IPS-11a (cell line): ENCODE data around the gene OPN1MW3.
"Not testable (repeated sequence)": the region's sequence is repeated elsewhere in the genome, so short reads cannot be mapped to it uniquely, and the experiment has no call there.

Source experiments
- H3K4me3 ChIP-seq: one replicate; pipeline ENCODE4 v1.5.1; 2013; ENCODE audit warnings: low read depth, low read length, control low read depth

Gene OPN1MW3

GRCh38 chrX:154257282-154257681 lies at the start of gene OPN1MW3:
OPN1MW3 (plus strand) TSS chrX:154257582; CDS start chrX:154257620, 38 bp downstream.
- not testable (repeated sequence) for H3K4me3 ChIP-seq

- not testable (repeated sequence) for H3K4me3 ChIP-seq
Observed at GRCh38 chrX:154209670-154210418, 47.5 kb upstream of the OPN1MW3 start.

GRCh38 chrX:154211057-154211456 lies 46.3 kb upstream of the OPN1MW3 start:
- H3K4me3 ChIP-seq: not testable (repeated sequence)

- not testable (repeated sequence) for H3K4me3 ChIP-seq
Observed at GRCh38 chrX:154211499-154211898, 45.9 kb upstream of the OPN1MW3 start.

GRCh38 chrX:154219456-154219855 lies 37.9 kb upstream of the OPN1MW3 start, which contains the start of gene OPN1MW2:
OPN1MW2 (plus strand) TSS chrX:154219756; CDS start chrX:154219816, 60 bp downstream.
- not testable (repeated sequence) for H3K4me3 ChIP-seq

- H3K4me3 ChIP-seq: not testable (repeated sequence)
Observed at GRCh38 chrX:154225292-154225691, 32.1 kb upstream of the OPN1MW3 start.

- H3K4me3 ChIP-seq: not testable (repeated sequence)
Observed at GRCh38 chrX:154226706-154227105, 30.7 kb upstream of the OPN1MW3 start.

GRCh38 chrX:154231443-154231842 lies 25.9 kb upstream of the OPN1MW3 start:
- H3K4me3 ChIP-seq: not testable (repeated sequence)

- H3K4me3 ChIP-seq: not testable (repeated sequence)
Observed at GRCh38 chrX:154233620-154234019, 23.8 kb upstream of the OPN1MW3 start.

GRCh38 chrX:154238939-154239559 lies 18.3 kb upstream of the OPN1MW3 start:
- H3K4me3 ChIP-seq: not testable (repeated sequence)

GRCh38 chrX:154239982-154240503 lies 17.3 kb upstream of the OPN1MW3 start:
- H3K4me3 ChIP-seq: not testable (repeated sequence)

- H3K4me3 ChIP-seq: not testable (repeated sequence)
Observed at GRCh38 chrX:154247377-154248045, 9.9 kb upstream of the OPN1MW3 start.

GRCh38 chrX:154248076-154248475 lies 9.3 kb upstream of the OPN1MW3 start:
- H3K4me3 ChIP-seq: not testable (repeated sequence)

- not testable (repeated sequence) for H3K4me3 ChIP-seq
Observed at GRCh38 chrX:154258711-154259110, 1.3 kb downstream of the OPN1MW3 start.

GRCh38 chrX:154263072-154263471 lies 5.7 kb downstream of the OPN1MW3 start:
- not testable (repeated sequence) for H3K4me3 ChIP-seq

- H3K4me3 ChIP-seq: not testable (repeated sequence)
Observed at GRCh38 chrX:154269245-154269644, 11.9 kb downstream of the OPN1MW3 start.

GRCh38 chrX:154284489-154285338 lies 27.3 kb downstream of the OPN1MW3 start:
- H3K4me3 ChIP-seq: not testable (repeated sequence)

- not testable (repeated sequence) for H3K4me3 ChIP-seq
Observed at GRCh38 chrX:154286406-154286805, 29.0 kb downstream of the OPN1MW3 start.

- H3K4me3 ChIP-seq: no peak within 1 kb of the TSS
Observed at GRCh38 chrX:154294791-154295574, 37.6 kb downstream of the OPN1MW3 start, which contains the start of gene TEX28. TEX28 (minus strand) TSS chrX:154295124; CDS start chrX:154292117, 3,007 bp downstream.
